ENCODE data around the gene TEDC2.
"Not testable (repeated sequence)": the region's sequence is repeated elsewhere in the genome, so short reads cannot be mapped to it uniquely, and the experiment has no call there.

Gene TEDC2

DNA sequence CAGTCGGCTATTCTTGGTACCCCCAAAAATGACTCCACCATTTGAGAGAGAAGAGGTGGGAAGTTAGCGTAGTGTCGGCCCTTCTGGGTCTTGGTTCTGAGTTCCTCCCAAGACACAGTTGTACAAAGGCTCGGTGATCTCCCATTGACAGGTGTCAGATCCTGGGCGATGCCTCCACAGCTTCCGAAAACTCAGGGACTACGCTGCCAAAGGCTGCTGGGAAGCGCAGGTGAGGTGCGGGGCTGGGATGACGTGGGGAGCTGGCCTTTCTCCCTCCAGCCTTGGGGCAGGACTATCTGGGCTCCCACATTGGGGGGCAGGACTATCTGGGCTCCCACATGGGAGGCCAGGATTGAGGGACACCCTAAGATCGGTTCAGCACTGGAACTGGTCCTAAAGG lies 20.3 kb upstream of the TEDC2 start:
- no peak for DNase-seq

DNA sequence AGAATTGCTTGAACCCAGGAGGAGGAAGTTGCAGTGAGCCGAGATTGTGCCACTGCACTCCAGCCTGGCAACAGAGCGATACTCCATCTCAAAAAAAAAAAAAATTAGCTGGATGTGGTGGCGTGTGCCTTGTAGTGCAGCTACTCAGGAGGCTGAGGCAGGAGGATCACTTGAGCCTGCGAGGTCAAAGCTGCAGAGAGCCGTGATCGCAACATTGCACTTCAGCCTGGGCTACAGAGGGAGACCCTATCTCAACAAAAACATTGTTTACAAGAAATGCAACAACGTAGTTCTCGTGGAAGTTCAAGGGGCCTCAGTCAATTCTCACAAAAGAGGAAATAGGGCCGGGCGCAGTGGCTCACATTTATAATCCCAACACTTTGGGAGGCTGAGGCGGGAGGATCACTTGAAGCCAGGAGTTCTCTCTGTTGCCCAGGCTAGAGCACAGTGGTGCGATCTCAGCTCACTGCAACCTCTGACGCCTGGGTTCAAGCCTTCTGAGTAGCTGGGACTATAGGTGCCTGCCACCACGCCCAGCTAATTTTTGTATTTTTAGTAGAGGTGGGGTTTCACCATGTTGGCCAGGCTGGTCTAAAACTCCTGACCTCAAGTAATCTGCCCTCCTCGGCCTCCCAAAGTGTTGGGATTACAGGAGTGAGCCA lies 18.6 kb upstream of the TEDC2 start:
- not testable (repeated sequence) for DNase-seq

DNA sequence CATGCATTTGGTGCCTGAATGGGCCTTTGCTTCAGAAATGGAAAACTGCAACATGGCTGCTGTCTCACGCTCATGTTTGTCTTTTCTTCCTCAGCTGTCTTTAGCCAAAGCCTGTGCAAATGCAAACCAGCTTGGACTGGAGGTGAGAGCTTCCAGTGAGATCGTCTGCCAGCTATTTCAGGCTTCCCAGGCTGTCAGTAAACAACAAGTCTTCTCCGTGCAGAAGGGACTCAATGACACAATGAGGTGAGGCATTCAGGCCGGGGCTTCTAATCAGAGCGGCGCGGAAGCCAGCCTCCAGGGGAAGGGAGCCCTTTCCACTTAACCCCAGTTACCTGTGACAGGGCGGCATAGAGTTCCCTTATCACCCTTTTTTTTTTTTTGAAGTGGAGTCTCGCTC lies 16.4 kb upstream of the TEDC2 start:
- no peak for DNase-seq

DNA sequence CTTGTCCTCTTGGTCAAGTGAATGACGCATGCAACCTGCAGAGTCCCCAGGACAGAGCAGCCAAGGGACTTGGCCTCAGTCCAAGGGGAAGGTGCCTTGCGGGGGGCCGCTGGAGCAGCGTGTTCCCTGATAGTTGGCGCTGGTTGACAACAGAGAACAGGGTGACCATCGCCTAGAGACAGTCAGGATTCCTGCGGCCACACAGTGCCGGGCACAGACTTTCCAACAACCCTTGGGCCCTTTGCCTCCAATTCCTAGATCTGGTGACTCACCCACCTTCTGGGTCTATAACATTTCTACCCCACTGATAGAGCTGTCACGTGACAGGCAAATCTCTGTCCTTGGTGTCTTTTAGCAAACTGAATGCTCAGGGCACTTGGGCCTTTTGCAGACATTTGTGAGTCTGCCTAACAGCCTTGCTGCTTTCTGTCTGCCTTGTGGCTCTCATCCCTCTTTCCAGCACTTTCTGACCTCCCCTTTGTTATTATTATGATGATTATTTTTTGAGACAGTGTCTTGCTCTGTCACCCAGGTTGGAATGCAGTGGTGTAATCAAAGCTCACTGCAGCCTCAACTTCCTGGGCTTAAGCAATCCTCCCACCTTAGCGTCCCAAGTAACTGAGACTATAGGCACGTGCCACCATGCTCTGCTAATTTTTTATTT lies 11.9 kb upstream of the TEDC2 start:
- no peak for DNase-seq

DNA sequence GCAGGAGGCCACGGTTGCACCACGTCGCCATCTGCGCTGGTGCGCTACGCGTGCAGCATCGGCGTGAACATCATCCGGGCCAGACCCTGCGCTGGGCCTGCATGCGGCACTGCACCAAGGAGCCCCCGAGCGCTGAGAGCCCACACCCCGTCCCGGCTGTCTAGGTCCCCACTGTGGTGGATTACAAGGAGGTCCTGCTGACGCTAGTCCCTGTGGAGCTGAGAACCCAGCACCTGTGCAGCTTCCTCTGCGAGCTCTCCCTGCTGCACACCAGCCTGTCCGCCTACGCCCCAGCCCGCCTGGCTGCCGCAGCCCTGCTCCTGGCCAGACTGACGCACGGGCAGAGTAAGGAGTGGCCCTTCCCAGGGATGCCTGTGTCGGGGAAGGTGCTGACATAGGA lies 10.8 kb upstream of the TEDC2 start:
- DNase-seq = no peak

DNA sequence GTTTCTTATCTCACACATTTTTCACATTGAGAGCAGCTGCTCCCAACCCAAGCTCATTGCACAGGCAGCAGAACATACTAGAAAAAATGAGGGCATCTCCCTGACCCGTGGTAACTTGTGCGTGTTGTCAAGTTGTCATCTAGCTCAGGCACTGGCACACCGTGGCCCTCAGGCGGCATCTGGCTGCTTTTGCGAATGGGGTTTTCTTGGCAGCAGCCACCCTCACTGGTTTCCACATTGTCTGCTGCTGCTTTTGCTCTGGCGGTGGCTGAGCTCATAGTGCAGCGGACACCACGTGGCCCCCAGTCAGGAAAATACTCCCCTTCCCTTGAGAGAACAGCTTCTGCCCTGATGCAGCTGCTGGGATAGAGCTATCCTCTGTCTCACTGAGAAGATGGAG lies 9.4 kb upstream of the TEDC2 start:
- DNase-seq = no peak

DNA sequence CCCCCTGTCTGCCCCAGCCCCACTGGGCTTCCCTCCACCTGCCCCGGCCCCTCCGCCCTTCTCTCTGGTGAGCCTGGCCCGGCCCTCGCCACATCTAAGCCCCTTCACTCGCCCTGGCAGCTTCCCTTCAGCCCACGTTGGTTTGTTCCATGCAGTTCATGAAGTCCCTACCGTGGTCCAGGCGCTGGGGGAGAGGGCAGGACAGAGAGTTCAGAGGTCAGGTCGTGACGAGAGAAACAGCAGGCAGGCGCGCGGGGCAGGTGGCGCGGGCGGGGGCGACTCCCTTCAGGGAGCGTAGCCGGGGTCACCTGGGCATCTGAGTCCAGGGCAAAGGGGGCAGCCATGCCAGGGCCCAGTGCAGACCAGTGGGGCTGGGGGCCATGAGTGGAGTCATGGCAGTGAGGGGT lies 8.9 kb upstream of the TEDC2 start:
- no peak for DNase-seq

DNA sequence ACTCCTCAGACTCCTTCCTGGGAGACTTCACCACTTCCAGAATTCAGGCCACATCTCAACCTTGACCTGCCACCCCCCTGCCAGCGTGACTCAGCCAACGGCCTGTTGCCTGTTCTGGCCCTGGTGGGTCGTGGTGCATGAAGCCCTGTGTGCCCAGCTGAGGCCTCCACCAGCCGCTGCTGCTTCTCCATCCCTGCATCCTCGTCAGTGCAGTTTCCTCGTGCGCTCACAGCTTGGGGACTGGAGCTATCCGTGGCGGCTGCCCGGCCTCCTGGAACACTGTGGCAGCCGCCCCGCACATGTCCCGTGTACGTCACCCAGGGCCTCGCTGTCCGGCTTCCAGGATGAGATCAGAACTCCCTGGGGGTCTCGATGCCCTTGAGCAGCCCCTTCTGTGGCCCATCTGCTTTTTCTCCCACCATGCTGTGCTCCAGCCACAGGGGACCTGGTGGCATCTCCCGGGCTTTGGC lies 8.0 kb upstream of the TEDC2 start:
- no peak for DNase-seq

DNA sequence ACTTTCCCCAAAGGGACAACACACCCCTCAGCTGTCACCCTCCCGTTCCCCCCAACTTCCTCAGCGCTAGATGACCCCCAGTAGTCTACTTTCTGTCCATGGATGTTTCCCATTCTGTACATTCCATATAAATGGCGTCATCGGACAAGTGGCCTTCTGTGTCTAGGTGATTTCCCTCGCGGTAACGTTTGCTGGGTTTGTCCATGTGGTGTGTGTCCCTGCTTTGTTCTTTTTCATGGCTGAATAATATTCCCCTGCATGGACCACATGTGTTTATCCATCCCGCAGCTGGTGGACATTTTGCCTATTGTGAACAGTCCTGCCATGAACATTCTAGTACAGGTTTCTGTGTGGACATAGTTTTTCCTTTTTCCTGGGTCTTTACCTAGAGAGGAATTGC lies 7.3 kb upstream of the TEDC2 start:
- no peak for DNase-seq

DNA sequence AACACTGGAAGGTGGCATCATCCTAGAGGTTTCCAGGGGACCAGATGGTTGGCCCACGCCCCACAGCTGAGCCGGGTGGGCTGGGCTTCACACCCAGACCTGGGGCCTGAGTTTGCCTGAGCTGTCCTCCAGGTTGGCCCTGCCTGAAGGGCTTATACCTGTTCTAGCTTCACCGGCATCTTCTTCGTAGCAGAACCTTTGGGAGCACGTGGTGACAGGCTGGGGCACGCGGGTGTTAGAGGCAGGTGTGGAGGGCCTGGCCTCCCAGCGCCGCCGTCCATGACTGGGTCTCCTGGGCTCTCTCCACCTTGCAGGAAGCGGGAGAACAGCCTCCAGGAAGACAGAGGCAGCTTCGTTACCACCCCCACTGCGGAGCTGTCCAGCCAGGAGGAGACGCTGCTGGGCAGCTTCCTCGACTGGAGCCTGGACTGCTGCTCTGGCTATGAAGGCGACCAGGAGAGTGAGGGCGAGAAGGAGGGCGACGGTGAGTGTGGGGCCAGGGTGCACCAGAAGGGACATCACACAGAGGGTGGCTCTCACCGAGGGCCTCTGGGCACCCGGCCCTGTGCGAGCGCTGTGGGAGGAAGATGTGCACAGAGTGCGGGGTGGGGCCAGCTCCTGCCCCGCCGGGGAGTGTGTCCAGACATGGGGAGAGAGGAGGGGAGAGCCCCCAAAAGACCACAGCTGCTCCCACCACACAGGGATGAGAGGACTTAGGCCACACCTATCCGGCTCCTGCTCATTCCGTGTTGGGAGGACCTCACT lies 4.6 kb upstream of the TEDC2 start:
- no peak for DNase-seq

DNA sequence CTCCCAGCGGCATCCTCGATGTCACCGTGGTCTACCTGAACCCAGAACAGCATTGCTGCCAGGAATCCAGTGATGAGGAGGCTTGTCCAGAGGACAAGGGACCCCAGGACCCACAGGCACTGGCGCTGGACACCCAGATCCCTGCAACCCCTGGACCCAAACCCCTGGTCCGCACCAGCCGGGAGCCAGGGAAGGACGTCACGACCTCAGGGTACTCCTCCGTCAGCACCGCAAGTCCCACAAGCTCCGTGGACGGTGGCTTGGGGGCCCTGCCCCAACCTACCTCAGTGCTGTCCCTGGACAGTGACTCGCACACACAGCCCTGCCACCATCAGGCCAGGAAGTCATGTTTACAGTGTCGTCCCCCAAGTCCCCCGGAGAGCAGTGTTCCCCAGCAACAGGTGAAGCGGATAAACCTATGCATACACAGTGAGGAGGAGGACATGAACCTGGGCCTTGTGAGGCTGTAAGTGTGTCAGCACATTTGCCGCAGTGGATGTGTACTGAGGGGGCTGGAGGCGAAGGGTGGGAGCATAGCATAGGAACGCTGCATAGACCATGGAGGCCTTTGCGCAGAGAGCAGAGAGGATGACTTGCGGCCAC lies 3.3 kb upstream of the TEDC2 start:
- no peak for DNase-seq

DNA sequence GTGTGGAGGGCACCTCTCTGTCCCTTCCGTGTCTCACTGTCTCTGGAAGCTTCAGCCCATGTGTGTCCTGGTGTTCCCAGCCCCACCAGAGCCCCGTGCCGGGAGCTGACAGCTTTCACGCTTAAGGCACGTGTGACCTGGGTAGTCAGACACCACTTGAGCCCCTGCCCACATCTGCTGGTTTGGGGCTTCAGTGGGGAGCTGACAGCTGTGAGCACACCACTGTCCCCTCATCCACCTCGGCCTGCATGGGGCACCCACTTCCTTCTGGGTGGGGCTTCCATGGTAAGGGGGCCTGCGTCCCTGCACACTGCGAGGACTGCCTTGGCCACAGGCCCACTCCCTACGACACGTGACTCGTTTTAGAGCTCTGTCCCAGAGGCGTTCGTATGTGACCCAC lies 2.6 kb upstream of the TEDC2 start:
- DNase-seq = no peak

DNA sequence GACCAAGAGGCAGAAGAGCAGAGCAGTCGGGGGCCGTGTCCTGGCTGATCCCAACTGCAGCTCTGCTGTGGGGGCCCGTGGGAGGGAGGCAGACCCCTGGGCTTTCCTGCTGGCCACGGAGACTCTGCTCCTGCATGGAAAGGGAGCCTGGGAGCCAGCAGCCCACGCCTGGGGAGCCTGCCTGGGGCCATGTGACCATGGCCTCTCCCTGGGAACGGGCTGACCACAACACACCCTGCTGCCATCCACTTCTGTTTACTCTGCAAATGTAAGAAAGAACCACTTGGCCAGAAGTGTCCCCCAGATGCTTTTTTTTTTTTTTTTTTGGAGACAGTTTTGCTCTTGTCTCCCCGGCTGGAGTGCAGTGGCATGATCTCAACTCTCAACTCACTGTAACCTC lies 2.0 kb upstream of the TEDC2 start:
- DNase-seq = no peak

DNA sequence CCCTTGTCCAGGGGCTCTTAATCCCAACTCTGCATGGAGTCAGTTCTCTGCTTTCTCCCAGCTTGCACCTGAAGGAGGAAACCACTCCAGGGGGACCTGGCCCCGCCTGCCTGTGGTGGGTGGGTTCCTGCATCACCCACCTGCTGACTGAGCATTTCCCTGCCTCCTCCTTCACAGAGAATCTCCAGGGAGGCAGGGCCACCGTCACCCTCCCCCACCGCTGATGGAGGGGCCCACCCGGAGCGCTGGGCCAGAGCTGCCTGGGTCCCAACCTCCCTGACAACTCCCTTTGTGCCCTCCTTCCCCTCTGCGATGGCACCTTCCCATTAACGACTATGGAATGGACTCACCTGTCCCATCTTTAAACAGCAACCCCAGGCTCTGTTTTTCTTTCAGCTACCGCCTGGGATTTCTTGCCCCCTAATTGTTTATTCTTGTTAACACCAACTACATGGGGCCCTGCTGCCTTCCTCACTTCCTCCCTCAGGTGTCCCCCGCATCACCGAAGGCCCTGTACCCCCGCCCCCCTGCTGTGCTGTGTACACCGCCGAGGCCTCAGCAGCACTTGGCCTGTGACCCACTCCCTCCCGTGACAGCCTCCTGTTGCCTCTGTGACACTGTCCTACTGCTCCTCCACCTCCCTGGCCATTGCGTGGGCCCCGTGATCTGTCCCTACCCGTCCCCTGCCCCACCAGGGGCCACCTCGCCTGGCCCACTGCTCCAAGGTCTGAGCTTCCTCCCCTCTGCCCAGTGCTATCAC lies 842 bp upstream of the TEDC2 start:
- DNase-seq = no peak

DNA sequence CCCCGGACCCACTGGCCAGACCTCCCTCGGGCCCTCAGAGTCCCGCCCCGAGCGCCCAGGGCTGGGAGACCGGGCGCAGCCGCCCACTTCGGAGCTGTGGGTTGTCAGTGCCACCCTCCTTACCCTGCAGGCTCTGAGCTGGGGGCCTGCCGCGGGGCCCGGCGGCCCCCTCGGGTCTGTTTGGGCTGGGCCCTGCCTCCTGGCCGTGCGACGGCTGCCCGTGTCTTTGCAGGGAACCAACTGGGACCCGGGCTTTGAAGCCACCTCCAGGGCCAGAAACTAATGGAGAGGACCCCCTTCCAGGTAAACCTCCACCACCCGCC lies 443 bp downstream of the TEDC2 start:
- DNase-seq = no peak

DNA sequence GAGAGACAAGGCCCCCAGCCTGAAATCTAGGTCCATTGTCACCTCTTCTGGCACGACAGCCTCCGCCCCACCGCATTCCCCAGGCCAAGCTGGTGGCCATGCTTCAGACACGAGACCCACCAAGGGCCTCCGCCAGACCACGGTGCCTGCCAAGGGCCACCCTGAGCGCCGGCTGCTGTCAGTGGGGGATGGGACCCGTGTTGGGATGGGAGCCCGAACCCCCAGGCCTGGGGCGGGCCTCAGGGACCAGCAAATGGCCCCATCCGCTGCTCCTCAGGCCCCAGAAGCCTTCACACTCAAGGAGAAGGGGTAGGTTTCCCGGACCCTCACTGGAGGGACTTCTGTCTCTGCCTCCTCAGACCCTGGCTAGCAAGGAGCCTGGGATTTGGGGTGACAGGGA lies 1.0 kb downstream of the TEDC2 start:
- no peak for DNase-seq

DNA sequence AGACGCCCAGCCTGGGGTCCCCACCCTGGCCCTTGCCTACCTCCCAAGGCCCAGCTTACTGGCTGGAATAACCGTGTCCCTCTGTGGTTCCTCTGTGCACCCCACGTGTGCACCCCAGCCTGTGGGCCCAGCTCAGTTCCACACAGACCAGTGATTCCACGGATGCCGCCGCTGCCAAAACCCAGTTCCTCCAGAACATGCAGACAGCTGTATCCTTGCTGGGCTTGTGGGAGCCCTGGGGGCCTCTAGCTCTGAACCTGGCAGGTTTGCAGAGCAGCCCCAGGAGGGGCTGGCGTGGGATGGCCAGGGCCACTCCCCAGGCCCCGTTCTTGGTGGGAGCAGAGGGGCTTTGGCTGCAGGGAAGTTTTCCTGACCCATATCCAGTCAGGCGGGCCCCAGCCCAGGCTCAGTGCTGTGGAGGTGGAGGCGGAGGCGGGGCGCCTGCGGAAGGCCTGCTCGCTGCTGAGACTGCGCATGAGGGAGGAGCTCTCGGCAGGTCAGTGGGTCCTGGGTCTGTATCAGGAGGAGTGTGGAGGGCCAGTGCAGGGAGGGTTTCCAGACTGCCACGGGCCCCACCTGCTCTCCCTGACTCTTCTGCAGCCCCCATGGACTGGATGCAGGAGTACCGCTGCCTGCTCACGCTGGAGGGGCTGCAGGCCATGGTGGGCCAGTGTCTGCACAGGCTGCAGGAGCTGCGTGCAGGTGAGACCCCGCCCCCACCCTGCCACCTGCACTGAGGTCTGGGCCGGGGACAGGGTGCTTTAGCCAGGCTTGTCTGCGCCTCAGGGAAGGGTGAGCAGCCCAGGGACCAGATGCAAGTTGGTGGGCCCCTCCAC lies 2.3 kb downstream of the TEDC2 start:
- no peak for DNase-seq

DNA sequence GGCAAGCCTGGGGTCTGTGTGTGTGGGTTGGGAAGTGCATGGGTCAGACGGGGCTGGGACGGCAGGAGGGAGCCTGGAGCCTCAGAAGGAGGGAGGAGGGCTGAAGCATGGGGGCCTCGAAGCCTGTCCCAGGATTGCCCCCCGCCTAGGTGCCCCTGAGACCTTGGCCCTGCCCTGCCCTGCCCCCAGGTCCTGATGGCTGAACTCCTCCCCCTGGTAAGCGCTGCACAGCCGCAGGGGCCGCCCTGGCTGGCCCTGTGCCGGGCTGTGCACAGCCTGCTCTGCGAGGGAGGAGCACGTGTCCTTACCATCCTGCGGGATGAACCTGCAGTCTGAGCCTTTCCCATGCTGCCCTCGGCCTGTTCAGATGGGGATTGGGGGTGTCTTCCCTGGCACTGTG lies 4.4 kb downstream of the TEDC2 start:
- no peak for DNase-seq

DNA sequence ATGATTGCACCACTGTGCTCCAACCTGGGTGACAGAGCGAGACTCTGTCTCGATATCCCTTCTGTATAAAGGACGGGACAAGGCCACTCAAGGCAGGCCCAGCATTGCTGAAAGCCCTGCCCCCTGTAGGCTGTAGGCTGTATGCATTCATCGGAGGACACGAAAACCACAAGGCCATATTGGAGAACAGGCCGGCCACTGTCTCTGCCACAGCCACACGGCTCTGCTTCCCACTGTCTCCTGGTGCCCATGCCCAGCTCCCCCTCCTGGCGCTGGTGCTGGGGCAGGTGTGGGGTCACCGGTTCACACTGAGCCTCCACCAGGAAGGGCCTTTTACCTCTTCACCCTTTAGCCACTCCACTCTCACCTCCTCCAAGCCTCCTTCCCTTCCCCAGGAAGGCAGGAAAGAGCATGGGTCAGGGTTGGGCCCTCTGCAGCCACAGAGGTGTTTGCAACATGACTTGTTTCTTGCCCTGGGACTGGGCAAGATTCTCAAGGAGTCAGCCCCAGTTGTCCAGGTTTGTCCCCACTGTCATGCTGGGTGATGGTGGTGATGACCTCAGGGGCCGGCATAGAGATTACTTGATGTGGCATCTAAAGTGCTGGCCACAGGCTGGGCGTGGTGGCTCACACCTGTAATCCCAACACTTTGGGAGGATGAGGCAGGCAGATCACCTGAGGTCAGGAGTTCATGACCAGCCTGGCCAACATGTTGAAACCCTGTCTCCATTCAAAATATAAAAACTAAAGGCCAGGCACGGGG lies 5.9 kb downstream of the TEDC2 start:
- no peak for DNase-seq

DNA sequence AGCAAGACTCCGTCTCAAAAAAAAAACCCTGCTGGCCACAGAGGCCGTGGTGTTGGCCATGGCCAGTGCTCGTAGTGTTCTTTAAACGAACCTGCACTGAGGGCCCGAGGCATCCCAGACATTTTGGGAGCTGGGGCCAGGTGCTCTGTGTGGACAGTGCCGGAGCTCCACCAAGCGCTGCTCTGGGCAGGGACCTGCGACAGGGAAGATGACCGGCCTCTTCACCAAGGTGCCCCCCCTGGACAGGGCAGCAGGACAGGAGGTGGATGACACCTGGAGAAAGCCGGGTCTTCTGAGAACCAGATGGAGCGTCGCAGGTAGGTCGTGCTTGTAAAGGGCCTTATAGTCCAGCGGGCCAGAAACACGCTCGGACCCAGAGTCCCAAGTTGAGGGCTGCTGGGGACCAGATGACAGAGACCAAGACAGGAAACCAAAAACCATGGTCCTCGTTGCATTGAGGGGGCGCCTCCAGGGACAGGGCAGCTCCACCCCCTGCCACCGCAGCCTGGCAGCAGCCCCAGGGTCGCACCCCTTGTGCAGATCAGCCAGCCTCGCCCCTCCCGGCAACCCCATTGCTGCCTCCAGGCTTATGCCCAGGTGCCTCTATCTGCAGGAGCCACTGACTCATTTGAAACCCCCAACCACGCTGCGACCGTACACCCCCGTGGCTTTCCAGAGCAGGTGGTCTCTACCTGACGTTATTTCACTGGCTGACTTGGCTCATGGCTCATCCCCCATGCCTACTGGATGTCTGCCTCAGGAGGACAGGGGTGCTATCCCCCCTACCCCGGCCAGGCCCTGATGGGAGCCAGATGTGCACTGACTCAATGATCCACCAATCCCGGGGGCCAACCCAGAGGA lies 7.0 kb downstream of the TEDC2 start:
- DNase-seq = no peak

Measured in stimulated activated CD4-positive, alpha-beta T cell treated with anti-CD3 and anti-CD28 coated beads, Interleukin-1b, Interleukin-23, amount 100 ng/mL, for 48 hours (primary cell).